HCT116 (cell line): ENCODE results near the gene CENPP. TPM values are rescaled to one million over a fixed set of nuclear protein-coding genes. Genes with fewer than 3 reads are reported as not detected.

Experiments used
- ATAC-seq: fragments of 200-7000 bp; cut with Tn5 transposase; 2 replicates; pipeline ENCODE4 v1.9.1; 2020; ENCODE audit warnings: mild to moderate bottlenecking, moderate library complexity
- BruUV-seq: library from RNA; stranded (reverse); fragments of 400-500 nt; replicated peaks from 2 replicates; lab custom pipeline; 2021; lab: Mats Ljungman, UMichigan
- CTCF ChIA-PET: fragments of 300-600 bp; sonication (Branson Sonifier 250); formaldehyde crosslinking; loops from one replicate; lab custom pipeline; 2021; ENCODE audit warnings: antibody characterized with exemption; lab: Charles Lee
- POLR2A ChIA-PET: fragments of 300-600, 350-600 bp; sonication (Branson Sonifier 250); formaldehyde crosslinking; loops from one replicate; lab custom pipeline; 2021; ENCODE audit warnings: antibody characterized with exemption; lab: Charles Lee
- RAD21 ChIA-PET, 2 experiments: fragments of 300-600 bp; sonication (Branson Sonifier 250); formaldehyde crosslinking; loops; one replicate each; lab custom pipeline; 2023; ENCODE audit warnings: low total read pairs in 2 of 2; ENCODE audit not compliant: uncharacterized antibody in 2 of 2, unreplicated experiment in 2 of 2, low non-redundant PET in 1 of 2; lab: Charles Lee
- DNase-seq: peaks from one replicate; pipeline ENCODE4 v3.0.0-alpha.2; 2010; ENCODE audit warnings: low read depth, low spot score
- H2AFZ ChIP-seq: fragments of 200-600 bp; shearing (Covaris generic), sonication (generic); 2 replicates; pipeline ENCODE4 v1.6.1; 2017; ENCODE audit warnings: low read depth, mixed run types, mixed read lengths, antibody characterized with exemption, low read length; ENCODE audit not compliant: poor library complexity, severe bottlenecking
- H3K27ac ChIP-seq: 2 replicates; pipeline ENCODE4 v1.5.1; 2012; ENCODE audit warnings: low read depth, low read length
- H3K27me3 ChIP-seq: fragments of 200-600 bp; sonication (generic); 2 replicates; pipeline ENCODE4 v1.6.1; 2016; ENCODE audit warnings: mixed run types, low read length, mixed read lengths; ENCODE audit not compliant: insufficient read depth
- H3K36me3 ChIP-seq, 2 experiments: fragments of 200-500 bp in 1 of 2; fragments of 200-600 bp in 1 of 2; sonication (Bioruptor generic) in 1 of 2; sonication (generic) in 1 of 2; 2 replicates each; pipeline versions ENCODE4 v1.5.1 to v1.6.1; 2014 to 2016; ENCODE audit warnings: low read length in 2 of 2, inconsistent platforms in 1 of 2, mixed read lengths in 1 of 2, mixed run types in 1 of 2; ENCODE audit not compliant: insufficient read depth in 2 of 2, control insufficient read depth in 1 of 2
- H3K4me1 ChIP-seq, 2 experiments: fragments of 200-600 bp in 1 of 2; sonication (generic) in 1 of 2; 2 replicates each; pipeline versions ENCODE4 v1.5.1 to v1.6.1; 2012 to 2017; ENCODE audit warnings: low read length in 2 of 2, inconsistent platforms in 1 of 2, mild to moderate bottlenecking in 1 of 2, mixed read lengths in 1 of 2, mixed run types in 1 of 2, moderate library complexity in 1 of 2; ENCODE audit not compliant: insufficient read depth in 2 of 2, control insufficient read depth in 1 of 2
- H3K4me2 ChIP-seq: fragments of 200-600 bp; sonication (generic); 2 replicates; pipeline ENCODE4 v1.6.1; 2017; ENCODE audit warnings: mixed run types, low read length, mixed read lengths
- H3K4me3 ChIP-seq, 2 experiments: fragments of 200-600 bp in 1 of 2; sonication (generic) in 1 of 2; replicated peaks in 1 of 2; 2 replicates each; pipeline ENCODE4 v1.5.1; 2011 to 2016; ENCODE audit warnings: low read length in 2 of 2, control low read depth in 1 of 2, low read depth in 1 of 2, mild to moderate bottlenecking in 1 of 2, mixed read lengths in 1 of 2, mixed run types in 1 of 2
- H3K79me2 ChIP-seq: fragments of 200-600 bp; sonication (generic); 2 replicates; pipeline ENCODE4 v1.6.1; 2017; ENCODE audit warnings: mild to moderate bottlenecking, mixed run types, low read length, moderate library complexity, mixed read lengths; ENCODE audit not compliant: insufficient read depth
- H3K9ac ChIP-seq: fragments of 200-600 bp; sonication (generic); 2 replicates; pipeline ENCODE4 v1.6.1; 2016; ENCODE audit warnings: low read length, mixed read lengths
- H3K9me2 ChIP-seq: fragments of 200-600 bp; sonication (generic), shearing (Covaris generic); 2 replicates; pipeline ENCODE4 v1.6.1; 2017; ENCODE audit warnings: mixed run types, mild to moderate bottlenecking, moderate library complexity; ENCODE audit not compliant: insufficient read depth
- H3K9me3 ChIP-seq, 2 experiments: fragments of 200-500 bp in 1 of 2; fragments of 200-600 bp in 1 of 2; sonication (Bioruptor generic) in 1 of 2; sonication (generic) in 1 of 2; 2 replicates each; pipeline ENCODE4 v1.6.1; 2014 to 2017; ENCODE audit warnings: low read length in 2 of 2, mixed read lengths in 2 of 2, inconsistent platforms in 1 of 2, low read depth in 1 of 2, mild to moderate bottlenecking in 1 of 2, mixed run types in 1 of 2, moderate library complexity in 1 of 2; ENCODE audit not compliant: control insufficient read depth in 1 of 2, insufficient read depth in 1 of 2
- H4K20me1 ChIP-seq: fragments of 200-600 bp; sonication (generic), shearing (Covaris generic); 2 replicates; pipeline ENCODE4 v1.6.1; 2017; ENCODE audit warnings: mixed run types, mild to moderate bottlenecking, moderate library complexity; ENCODE audit not compliant: insufficient read depth
- ATF3 ChIP-seq: IDR thresholded peaks from 2 replicates; pipeline ENCODE4 v1.6.1; 2012
- CEBPB ChIP-seq: IDR thresholded peaks from 2 replicates; pipeline ENCODE4 v1.6.1; 2012; ENCODE audit warnings: low read depth
- CTCF ChIP-seq, 3 experiments: fragments of 200-600 bp in 1 of 3; sonication (generic) in 1 of 3; IDR thresholded peaks in 2 of 3; conservative IDR thresholded peaks in 1 of 3; 2 replicates each; pipeline ENCODE4 v1.5.1; 2012 to 2017; ENCODE audit warnings: low read depth in 2 of 3, low read length in 2 of 3, antibody characterized with exemption in 1 of 3, borderline replicate concordance in 1 of 3, control low read depth in 1 of 3, mild to moderate bottlenecking in 1 of 3, mixed read lengths in 1 of 3, mixed run types in 1 of 3, moderate library complexity in 1 of 3; ENCODE audit not compliant: insufficient read depth in 1 of 3
- POLR2AphosphoS5 ChIP-seq: IDR thresholded peaks from 2 replicates; pipeline ENCODE4 v1.6.1; 2011; ENCODE audit warnings: mild to moderate bottlenecking, low read depth, low read length, moderate library complexity
- RAD21 ChIP-seq: IDR thresholded peaks from 2 replicates; pipeline ENCODE4 v1.6.1; 2012; ENCODE audit warnings: low read depth, mild to moderate bottlenecking
- SIN3A ChIP-seq: IDR thresholded peaks from 2 replicates; pipeline ENCODE4 v1.6.1; 2012; ENCODE audit warnings: low read depth
- SRF ChIP-seq: IDR thresholded peaks from 2 replicates; pipeline ENCODE4 v1.6.1; 2012; ENCODE audit warnings: low read depth
- YY1 ChIP-seq: IDR thresholded peaks from 2 replicates; pipeline ENCODE4 v1.6.1; 2011; ENCODE audit warnings: low read length, low read depth, moderate library complexity, mild to moderate bottlenecking; ENCODE audit not compliant: insufficient replicate concordance; ENCODE audit errors: extremely low read depth
- ZBTB33 ChIP-seq: IDR thresholded peaks from 2 replicates; pipeline ENCODE4 v1.6.1; 2011; ENCODE audit warnings: mild to moderate bottlenecking, low read length, moderate library complexity; ENCODE audit not compliant: insufficient replicate concordance; ENCODE audit errors: extremely low read depth
- ZFX ChIP-seq: fragments of 450-650 bp; IDR thresholded peaks from 2 replicates; pipeline ENCODE4 v1.6.1; 2017
- intact Hi-C: fragments of 100-400 bp; cut with micrococcal nuclease; formaldehyde crosslinking; loops from 2 replicates; pipeline ENCODE4 v1.10.0; 2022
- total RNA-seq: library from RNA; stranded (reverse); gene quantifications from one replicate; pipeline ENCODE4 v1.2.1, GENCODE V29; 2021; ENCODE audit not compliant: unreplicated experiment

The CENPP gene
- total RNA-seq, 1 experiment from 2014 or later = 7.0 TPM

GRCh38 chr9:92528522-92528849, 202.7 kb downstream of the CENPP start:
- Histone ChIP-seq H3K9me3 (no peaks in the 10 kb centered on the region), H3K9me2 (no peaks in the 10 kb centered on the region), H3K36me3 (no peaks in the 10 kb centered on the region), H3K27ac (no peak overlapping the region), H3K9ac (no peak overlapping the region), H4K20me1 (no peaks in the 10 kb centered on the region), H3K4me2 (no peak overlapping the region), H3K27me3 (no peaks in the 10 kb centered on the region), H3K79me2 (no peaks in the 10 kb centered on the region), H2AFZ (no peak overlapping the region), H3K4me1 (no peaks in the 10 kb centered on the region), H3K4me3 (no peak overlapping the region)
- intact Hi-C loops = no loop called here
- no peak for DNase-seq
- ATAC-seq = no peak
- TF ChIP-seq RAD21 (no peak), SRF (no peak), ZBTB33 (no peak), SIN3A (no peak), ATF3 (no peak), CEBPB (no peak), CTCF (IDR thresholded peaks at IDR 0.05 in 2 of 3, conservative IDR thresholded peaks at IDR 0.05 in 1 of 3; ENCODE audit: borderline replicate concordance in 1 of 3, insufficient read depth in 1 of 3, low read depth in 2 of 3, low read length in 2 of 3) (no peak), ZFX (no peak), POLR2AphosphoS5 (no peak), YY1 (no peak)
- RAD21 ChIA-PET = no interaction called here
- no TSS peak for BruUV-seq
- POLR2A ChIA-PET = no interaction called here
- CTCF ChIA-PET = no interaction called here
